Measurements from ENCODE around the gene SLIT3. TPM values are rescaled to one million over a fixed set of nuclear protein-coding genes. Genes with fewer than 3 reads are reported as not detected.

Gene SLIT3
- total RNA-seq, 3 donors from 2014 or later = 30.7 to 103 (median 54.1) TPM

- Histone ChIP-seq H3K4me1 (no peaks in the 10 kb centered on the region), H3K36me3 (no peaks in the 10 kb centered on the region), H3K4me3 (peak overlapping the region in 1 of 3 donors; percentile 15), H3K27ac (peak overlapping the region in 1 of 2 donors; percentile 87), H3K9me3 (no peaks in the 10 kb centered on the region), H3K27me3 (peaks cover 0 to 6% of the 10 kb centered on the region in 2 donors)
- intact Hi-C loops (cut with DNase I; ENCODE audit: low total_unique reads) = no loop called here
- TF ChIP-seq CTCF (IDR thresholded peaks at IDR 0.05) (no peak), POLR2AphosphoS5 (IDR thresholded peaks at IDR 0.05) (peak in 2 of 3 donors; percentile 29 to 55), POLR2A (IDR thresholded peaks at IDR 0.05) (no peak)
- DNase-seq (ENCODE audit: low spot score in 2 of 2) = no peak
These were observed 4.4 kb downstream of the SLIT3 start for GRCh38 chr5:169296419-169297143.

GRCh38 chr5:169295306-169295705, 5.6 kb downstream of the SLIT3 start:
- peaks cover 0 to 4% of the 10 kb centered on the region in 2 donors for H3K27me3 ChIP-seq
- no peaks in the 10 kb centered on the region for H3K4me1 ChIP-seq
- no peak overlapping the region for H3K4me3 ChIP-seq
- TF ChIP-seq CTCF (IDR thresholded peaks at IDR 0.05) (no peak), POLR2A (IDR thresholded peaks at IDR 0.05) (no peak), POLR2AphosphoS5 (IDR thresholded peaks at IDR 0.05) (no peak)
- no peak overlapping the region for H3K27ac ChIP-seq
- no peaks in the 10 kb centered on the region for H3K9me3 ChIP-seq
- intact Hi-C loops (cut with DNase I; ENCODE audit: low total_unique reads) = no loop called here
- H3K36me3 ChIP-seq = no peaks in the 10 kb centered on the region
- no peak for DNase-seq (ENCODE audit: low spot score in 2 of 2)

- H3K4me3 ChIP-seq = no peak overlapping the region
- no peaks in the 10 kb centered on the region for H3K4me1 ChIP-seq
- DNase-seq (ENCODE audit: low spot score in 2 of 2) = no peak
- H3K27me3 ChIP-seq = no peaks in the 10 kb centered on the region
- H3K27ac ChIP-seq = no peak overlapping the region
- TF ChIP-seq POLR2AphosphoS5 (IDR thresholded peaks at IDR 0.05) = no peak
- TF ChIP-seq POLR2A (IDR thresholded peaks at IDR 0.05) = no peak
- no peak for TF ChIP-seq CTCF (IDR thresholded peaks at IDR 0.05)
- H3K36me3 ChIP-seq = no peaks in the 10 kb centered on the region
- no peaks in the 10 kb centered on the region for H3K9me3 ChIP-seq
- intact Hi-C loops (cut with DNase I; ENCODE audit: low total_unique reads) = no loop called here
These were observed 6.3 kb downstream of the SLIT3 start for GRCh38 chr5:169294621-169295020.

GRCh38 chr5:169291877-169292276, 9.1 kb downstream of the SLIT3 start:
- peak overlapping the region in 1 of 2 donors; percentile 19 for H3K27ac ChIP-seq
- no peak overlapping the region for H3K4me3 ChIP-seq
- no peaks in the 10 kb centered on the region for H3K36me3 ChIP-seq
- intact Hi-C loops (cut with DNase I; ENCODE audit: low total_unique reads) = no loop called here
- no peaks in the 10 kb centered on the region for H3K9me3 ChIP-seq
- no peak for DNase-seq (ENCODE audit: low spot score in 2 of 2)
- TF ChIP-seq POLR2AphosphoS5 (IDR thresholded peaks at IDR 0.05) (no peak), POLR2A (IDR thresholded peaks at IDR 0.05) (no peak), CTCF (IDR thresholded peaks at IDR 0.05) (no peak)
- H3K27me3 ChIP-seq = no peaks in the 10 kb centered on the region
- H3K4me1 ChIP-seq = peaks cover 0 to 3% of the 10 kb centered on the region in 2 donors

GRCh38 chr5:169290895-169291294, 10.0 kb downstream of the SLIT3 start:
- Histone ChIP-seq H3K36me3 (no peaks in the 10 kb centered on the region), H3K9me3 (no peaks in the 10 kb centered on the region), H3K27ac (peak overlapping the region in 1 of 2 donors; percentile 19), H3K27me3 (no peaks in the 10 kb centered on the region), H3K4me1 (peaks cover 0 to 3% of the 10 kb centered on the region in 2 donors), H3K4me3 (no peak overlapping the region)
- TF ChIP-seq CTCF (IDR thresholded peaks at IDR 0.05) (no peak), POLR2AphosphoS5 (IDR thresholded peaks at IDR 0.05) (no peak), POLR2A (IDR thresholded peaks at IDR 0.05) (no peak)
- intact Hi-C loops (cut with DNase I; ENCODE audit: low total_unique reads) = no loop called here
- no peak for DNase-seq (ENCODE audit: low spot score in 2 of 2)

Measured in breast epithelium (tissue), 4 donors.